Hepatocyte (in vitro differentiated cells): ENCODE results near the gene NIPAL3. TPM values are rescaled to one million over a fixed set of nuclear protein-coding genes. Genes with fewer than 3 reads are reported as not detected.

ENCODE experiments used
- DNase-seq: peaks from one replicate; pipeline ENCODE4 v3.0.0-alpha.2; 2016; ENCODE audit warnings: low spot score
- H2AFZ ChIP-seq: fragments of 200-600 bp; sonication (generic); 2 replicates; pipeline ENCODE4 v1.6.0; 2016; ENCODE audit warnings: antibody characterized with exemption, mild to moderate bottlenecking
- H3K27ac ChIP-seq: fragments of 200-600 bp; sonication (generic); 2 replicates; pipeline ENCODE4 v1.5.1; 2016; ENCODE audit warnings: mild to moderate bottlenecking
- H3K27me3 ChIP-seq: fragments of 200-600 bp; sonication (generic); 2 replicates; pipeline ENCODE4 v1.6.1; 2016
- H3K36me3 ChIP-seq: fragments of 200-600 bp; sonication (generic); replicated peaks from 2 replicates; pipeline ENCODE4 v1.5.1; 2016; ENCODE audit warnings: low read depth; ENCODE audit not compliant: insufficient read depth
- H3K4me1 ChIP-seq: fragments of 200-600 bp; sonication (generic); 2 replicates; pipeline ENCODE4 v1.5.1; 2016; ENCODE audit warnings: mild to moderate bottlenecking, moderate library complexity; ENCODE audit not compliant: insufficient read depth
- H3K4me2 ChIP-seq: fragments of 200-600 bp; sonication (generic); 2 replicates; pipeline ENCODE4 v1.6.0; 2016
- H3K4me3 ChIP-seq: fragments of 200-600 bp; sonication (generic); 2 replicates; pipeline ENCODE4 v1.5.1; 2016; ENCODE audit warnings: mild to moderate bottlenecking
- H3K79me2 ChIP-seq: fragments of 200-600 bp; sonication (generic); 2 replicates; pipeline ENCODE4 v1.6.0; 2017; ENCODE audit warnings: mild to moderate bottlenecking
- H3K9me2 ChIP-seq: fragments of 200-600 bp; sonication (generic); replicated peaks from 2 replicates; pipeline ENCODE4 v1.6.0; 2017; ENCODE audit warnings: mild to moderate bottlenecking; ENCODE audit not compliant: insufficient read depth
- H3K9me3 ChIP-seq: fragments of 200-600 bp; sonication (generic); 2 replicates; pipeline ENCODE4 v1.5.1; 2016; ENCODE audit warnings: low read depth, mild to moderate bottlenecking
- H4K20me1 ChIP-seq: fragments of 200-600 bp; sonication (generic); 2 replicates; pipeline ENCODE4 v1.6.0; 2016; ENCODE audit warnings: mild to moderate bottlenecking; ENCODE audit not compliant: insufficient read depth, poor library complexity, severe bottlenecking
- EZH2 ChIP-seq: fragments of 200-600 bp; sonication (generic); IDR thresholded peaks from 2 replicates; pipeline ENCODE4 v1.6.1; 2016; ENCODE audit warnings: antibody characterized with exemption, mild to moderate bottlenecking, borderline replicate concordance
- EZH2phosphoT487 ChIP-seq: fragments of 200-600 bp; sonication (generic); IDR thresholded peaks from one replicate; pipeline ENCODE4 v1.6.1; 2018; ENCODE audit warnings: antibody characterized with exemption, mild to moderate bottlenecking, low read depth, moderate library complexity; ENCODE audit not compliant: unreplicated experiment, severe bottlenecking
- WGBS: methylation state at CpG from one replicate; pipeline ENCODE4 v1.1.6; 2016; ENCODE audit warnings: low lambda C conversion rate; ENCODE audit errors: missing lambda C conversion rate; 5-methylcytosine and 5-hydroxymethylcytosine counted together
- polyA plus RNA-seq: library from polyadenylated mRNA; unstranded; fragments of >200 nt; fragmentation: Nextera tagmentation; extraction: Ambion mirVana; gene quantifications from 2 replicates; pipeline ENCODE4 v1.2.1, GENCODE V29; 2016
- total RNA-seq: library from RNA; depleted of rRNA; stranded (reverse); fragments of >200 nt; gene quantifications from 2 replicates; pipeline ENCODE4 v1.2.3, GENCODE V29; 2014
- TF ChIP-seq, protein P1 (sequence below): fragments of 200-600 bp; sonication (generic); IDR thresholded peaks from 2 replicates; pipeline ENCODE4 v1.5.1; 2016; ENCODE audit warnings: antibody characterized with exemption, mild to moderate bottlenecking; ENCODE audit not compliant: poor library complexity

The NIPAL3 gene
- total and polyA plus RNA-seq, 2 experiments from 2014 or later: 26.6 to 27.3 TPM

DNA sequence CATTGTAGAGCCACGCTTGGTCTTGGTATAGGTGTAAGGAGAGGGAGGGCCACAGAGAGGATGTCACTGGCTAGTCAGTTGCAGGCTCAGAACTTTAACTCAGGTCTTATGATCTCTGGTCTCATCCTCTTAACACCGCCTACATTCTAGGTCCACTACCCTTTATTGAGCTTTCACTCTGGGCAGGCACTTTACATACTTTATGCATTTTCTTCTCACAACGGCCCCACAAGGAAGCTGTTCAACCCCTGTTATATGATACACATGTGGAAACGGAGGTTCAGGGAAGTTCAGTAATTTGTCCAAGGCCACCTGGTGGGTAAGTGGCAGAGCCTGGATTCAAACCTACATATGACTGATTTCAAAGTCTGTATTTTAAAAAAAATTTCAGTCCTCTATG is 61.7 kb downstream of the NIPAL3 start:
- Histone ChIP-seq H3K79me2 (no peaks in the 10 kb centered on the region), H4K20me1 (no peaks in the 10 kb centered on the region), H3K4me2 (no peak overlapping the region), H3K27me3 (no peaks in the 10 kb centered on the region), H3K27ac (no peak overlapping the region), H3K4me3 (no peak overlapping the region), H2AFZ (no peak overlapping the region), H3K9me2 (no peaks in the 10 kb centered on the region), H3K4me1 (peaks cover 6% of the 10 kb centered on the region), H3K9me3 (no peaks in the 10 kb centered on the region), H3K36me3 (no peaks in the 10 kb centered on the region)
- TF ChIP-seq EZH2phosphoT487: no peak
- TF ChIP-seq EZH2: no peak
- TF ChIP-seq, protein P1, sequence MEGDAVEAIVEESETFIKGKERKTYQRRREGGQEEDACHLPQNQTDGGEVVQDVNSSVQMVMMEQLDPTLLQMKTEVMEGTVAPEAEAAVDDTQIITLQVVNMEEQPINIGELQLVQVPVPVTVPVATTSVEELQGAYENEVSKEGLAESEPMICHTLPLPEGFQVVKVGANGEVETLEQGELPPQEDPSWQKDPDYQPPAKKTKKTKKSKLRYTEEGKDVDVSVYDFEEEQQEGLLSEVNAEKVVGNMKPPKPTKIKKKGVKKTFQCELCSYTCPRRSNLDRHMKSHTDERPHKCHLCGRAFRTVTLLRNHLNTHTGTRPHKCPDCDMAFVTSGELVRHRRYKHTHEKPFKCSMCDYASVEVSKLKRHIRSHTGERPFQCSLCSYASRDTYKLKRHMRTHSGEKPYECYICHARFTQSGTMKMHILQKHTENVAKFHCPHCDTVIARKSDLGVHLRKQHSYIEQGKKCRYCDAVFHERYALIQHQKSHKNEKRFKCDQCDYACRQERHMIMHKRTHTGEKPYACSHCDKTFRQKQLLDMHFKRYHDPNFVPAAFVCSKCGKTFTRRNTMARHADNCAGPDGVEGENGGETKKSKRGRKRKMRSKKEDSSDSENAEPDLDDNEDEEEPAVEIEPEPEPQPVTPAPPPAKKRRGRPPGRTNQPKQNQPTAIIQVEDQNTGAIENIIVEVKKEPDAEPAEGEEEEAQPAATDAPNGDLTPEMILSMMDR: no peak
- 77% methylated on average over 4 of the region's 4 CpGs for WGBS
- no peak for DNase-seq

DNA sequence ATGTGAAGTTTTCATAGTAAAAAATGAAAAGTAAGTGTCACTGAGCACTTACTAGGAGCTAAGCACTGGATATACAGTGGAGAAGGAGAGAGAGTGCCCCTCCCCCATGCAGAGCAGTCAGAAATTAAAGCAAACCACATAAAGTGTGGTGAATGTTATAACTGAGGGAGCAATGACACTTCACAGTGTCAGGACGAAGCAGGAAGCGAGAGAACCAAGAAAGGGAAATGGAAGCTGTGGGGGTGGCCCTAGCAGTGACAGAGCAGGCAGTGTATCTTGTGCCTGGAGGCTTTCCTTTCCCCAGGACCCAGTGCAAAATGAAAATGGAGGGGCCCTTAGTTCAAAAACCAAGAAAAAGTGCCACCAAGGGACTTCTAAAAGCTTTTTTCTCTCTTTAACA is 65.5 kb downstream of the NIPAL3 start:
- Histone ChIP-seq H2AFZ (no peak overlapping the region), H3K4me1 (peaks cover 4% of the 10 kb centered on the region), H3K4me2 (no peak overlapping the region), H3K36me3 (no peaks in the 10 kb centered on the region), H3K27ac (no peak overlapping the region), H3K9me2 (no peaks in the 10 kb centered on the region), H3K79me2 (no peaks in the 10 kb centered on the region), H4K20me1 (no peaks in the 10 kb centered on the region), H3K9me3 (no peaks in the 10 kb centered on the region), H3K4me3 (no peak overlapping the region), H3K27me3 (no peaks in the 10 kb centered on the region)
- DNase-seq: no peak
- WGBS: 82% methylated on average over 2 of the region's 2 CpGs
- TF ChIP-seq, protein P1: no peak
- TF ChIP-seq EZH2phosphoT487 (no peak), EZH2 (no peak)

DNA sequence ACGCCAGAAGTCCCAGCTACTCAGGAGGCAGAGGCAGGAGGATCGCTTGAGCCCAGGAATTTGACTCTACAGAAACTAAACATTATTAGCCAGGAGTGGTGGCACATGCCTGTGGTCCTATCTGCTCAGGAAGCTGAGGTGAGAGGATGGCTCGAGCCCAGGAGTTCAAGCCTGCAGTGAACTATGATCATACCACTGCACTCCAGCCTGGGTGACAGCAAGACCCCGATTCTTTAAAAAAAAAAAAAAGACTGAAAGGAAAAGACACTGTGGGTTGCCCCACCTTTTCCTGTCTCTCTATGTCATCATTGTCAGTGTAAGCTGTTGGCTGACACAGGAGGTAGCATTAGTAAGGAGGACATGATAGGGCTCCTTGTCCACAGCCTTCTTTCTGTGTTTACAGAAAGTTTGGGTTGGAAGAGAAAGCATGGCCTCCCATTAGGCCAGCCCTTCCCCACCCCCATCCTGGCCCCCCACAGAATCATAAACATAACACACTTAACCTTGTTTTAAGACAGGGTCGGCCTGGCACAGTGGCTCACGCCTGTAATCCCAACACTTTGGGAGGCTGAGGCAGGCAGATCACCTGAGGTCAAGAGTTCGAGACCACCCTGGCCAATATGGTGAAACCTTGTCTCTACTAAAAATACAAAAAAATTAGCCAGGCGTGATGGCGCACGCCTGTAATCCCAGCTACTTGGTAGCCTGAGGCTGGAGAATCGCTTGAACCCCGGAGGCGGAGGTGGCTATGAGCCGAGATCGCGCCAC is 66.4 kb downstream of the NIPAL3 start:
- TF ChIP-seq EZH2phosphoT487: no peak
- TF ChIP-seq EZH2: no peak
- Histone ChIP-seq H4K20me1 (no peaks in the 10 kb centered on the region), H3K4me3 (no peak overlapping the region), H2AFZ (no peak overlapping the region), H3K9me2 (no peaks in the 10 kb centered on the region), H3K27me3 (no peaks in the 10 kb centered on the region), H3K36me3 (no peaks in the 10 kb centered on the region), H3K79me2 (no peaks in the 10 kb centered on the region), H3K4me2 (no peak overlapping the region), H3K4me1 (no peaks in the 10 kb centered on the region), H3K27ac (no peak overlapping the region), H3K9me3 (no peaks in the 10 kb centered on the region)
- DNase-seq: no peak
- 86% methylated on average over 16 of the region's 16 CpGs for WGBS

DNA sequence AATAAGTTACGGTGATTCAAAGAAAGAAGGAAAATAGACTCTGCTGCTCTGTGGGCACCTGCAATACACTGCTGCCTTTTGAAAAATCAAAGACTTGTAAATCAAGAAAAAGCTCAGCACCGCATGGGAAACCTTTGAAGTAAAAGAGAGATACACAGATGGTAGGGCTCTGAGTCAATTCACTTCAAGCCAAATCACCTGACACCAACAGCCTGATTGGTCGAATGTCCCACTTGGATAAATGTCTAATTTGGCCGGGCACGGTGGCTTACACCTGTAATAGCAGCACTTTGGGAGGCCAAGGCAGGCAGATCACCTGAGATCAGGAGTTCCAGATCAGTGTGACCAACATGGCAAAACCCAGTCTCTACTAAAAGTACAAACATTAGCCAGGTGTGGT is 67.8 kb downstream of the NIPAL3 start:
- no peak overlapping the region for H2AFZ ChIP-seq
- H3K27ac ChIP-seq: no peak overlapping the region
- H3K9me2 ChIP-seq: no peaks in the 10 kb centered on the region
- no peaks in the 10 kb centered on the region for H3K27me3 ChIP-seq
- H4K20me1 ChIP-seq: no peaks in the 10 kb centered on the region
- H3K4me2 ChIP-seq: no peak overlapping the region
- no peaks in the 10 kb centered on the region for H3K4me1 ChIP-seq
- no peaks in the 10 kb centered on the region for H3K36me3 ChIP-seq
- no peaks in the 10 kb centered on the region for H3K9me3 ChIP-seq
- H3K79me2 ChIP-seq: no peaks in the 10 kb centered on the region
- no peak overlapping the region for H3K4me3 ChIP-seq
- no peak for DNase-seq
- 98% methylated on average over 5 of the region's 5 CpGs for WGBS
- TF ChIP-seq EZH2phosphoT487 (no peak), EZH2 (no peak)
- TF ChIP-seq, protein P1: no peak
